Stimulated activated CD4-positive, alpha-beta T cell treated with anti-CD3 and anti-CD28 coated beads, Interleukin-1b, Interleukin-23, amount 100 ng/mL, for 48 hours (primary cell): ENCODE data around the gene NEK11.
"Not testable (repeated sequence)": the region's sequence is repeated elsewhere in the genome, so short reads cannot be mapped to it uniquely, and the experiment has no call there.

Source experiments
- DNase-seq: peaks from one replicate; pipeline ENCODE4 v3.0.0-alpha.2; 2020

Gene NEK11

DNA sequence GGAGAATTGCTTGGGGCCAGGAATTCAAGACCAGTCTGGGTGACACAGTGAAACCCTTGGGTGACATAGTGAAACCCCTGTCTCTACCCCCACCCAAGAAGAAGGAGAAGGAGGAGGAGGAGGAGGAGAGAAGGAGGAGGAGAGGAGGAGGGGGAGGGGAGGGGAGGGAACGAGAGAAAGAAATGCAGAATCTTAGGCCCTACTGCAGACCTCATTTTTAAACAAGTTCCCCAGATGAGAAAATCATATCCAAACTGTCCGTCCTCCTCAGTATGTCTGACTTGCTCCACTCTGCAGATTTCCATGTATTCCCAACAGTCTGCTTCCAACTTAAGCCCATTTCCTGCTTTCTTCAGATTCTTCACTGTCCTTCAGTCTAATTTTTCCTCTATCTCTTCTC is 291.0 kb downstream of the NEK11 start:
- no peak for DNase-seq

DNA sequence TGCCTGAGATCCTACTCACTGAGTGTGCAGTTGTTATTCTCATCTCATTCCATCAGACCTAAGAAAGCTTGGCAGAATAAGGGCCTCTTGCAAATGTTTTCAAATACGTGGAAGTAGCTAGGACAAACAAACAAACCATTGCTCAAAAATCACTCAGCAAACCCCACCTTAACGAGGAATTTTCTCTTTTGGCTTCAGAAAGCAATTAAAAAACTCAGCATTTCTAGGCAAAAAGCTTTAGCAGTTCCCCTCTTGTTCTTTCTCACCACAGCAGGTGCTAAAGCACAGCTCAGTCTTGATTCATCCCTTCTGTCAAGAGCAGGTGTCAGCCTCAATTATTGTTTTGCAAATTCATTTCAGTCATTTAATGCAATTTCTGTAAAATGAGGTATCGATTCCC is 296.3 kb downstream of the NEK11 start:
- DNase-seq, result no peak

DNA sequence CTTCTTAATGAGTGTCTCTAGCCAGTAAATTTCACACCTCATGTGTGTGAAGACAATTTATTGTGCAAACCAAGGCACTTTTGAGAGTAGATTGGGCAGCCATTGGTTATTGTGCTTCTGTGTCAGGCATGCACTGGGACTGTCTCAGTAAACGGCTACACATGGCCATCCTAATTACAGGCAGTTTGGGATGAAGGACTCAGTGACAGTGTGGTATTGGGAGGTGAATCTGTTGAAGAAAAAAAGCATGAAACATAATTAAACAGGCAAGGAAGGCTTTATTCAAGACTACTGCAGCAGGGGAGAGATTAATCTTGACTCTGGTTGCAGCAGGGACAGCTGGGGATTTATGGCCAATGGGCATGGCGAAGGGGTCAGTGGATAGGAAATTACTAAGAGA is 297.1 kb downstream of the NEK11 start:
- no peak for DNase-seq

DNA sequence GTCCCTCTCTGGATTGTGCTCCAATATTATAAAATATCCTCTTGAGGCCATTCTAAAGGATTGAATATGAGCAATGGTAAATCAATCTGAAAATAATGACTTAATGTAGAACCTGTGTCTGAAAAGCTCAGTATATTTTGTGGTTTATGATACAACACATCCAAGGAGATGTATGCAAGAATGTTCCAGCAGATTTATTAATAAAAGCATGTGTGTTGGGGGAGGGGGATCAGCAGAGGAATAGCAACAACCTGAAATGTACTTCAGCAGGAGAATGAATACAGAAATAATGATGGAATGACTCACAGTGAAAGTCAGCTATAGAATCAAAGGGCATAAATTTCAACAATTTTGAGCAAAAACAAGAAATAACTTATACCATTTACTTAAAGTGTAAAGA is 298.2 kb downstream of the NEK11 start:
- no peak for DNase-seq

DNA sequence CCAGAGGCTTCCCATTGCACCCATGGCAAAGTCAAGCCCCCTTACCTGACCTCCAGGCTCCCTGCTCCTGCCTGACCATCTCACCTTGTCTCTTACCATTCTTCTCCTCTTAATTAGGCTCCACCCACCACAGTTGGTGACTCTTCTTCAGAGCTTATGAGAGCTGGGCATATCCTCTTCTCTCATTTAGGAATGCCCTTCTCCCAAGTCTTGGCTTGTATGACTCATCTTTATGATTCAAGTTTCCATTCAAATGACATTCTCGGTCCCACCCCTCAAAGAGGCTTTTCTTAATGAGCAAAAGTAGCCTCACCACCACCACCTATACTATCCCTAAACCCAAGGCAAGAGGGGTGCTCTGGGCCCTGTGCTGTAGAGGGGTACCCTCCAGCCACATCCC is 299.6 kb downstream of the NEK11 start:
- no peak for DNase-seq

DNA sequence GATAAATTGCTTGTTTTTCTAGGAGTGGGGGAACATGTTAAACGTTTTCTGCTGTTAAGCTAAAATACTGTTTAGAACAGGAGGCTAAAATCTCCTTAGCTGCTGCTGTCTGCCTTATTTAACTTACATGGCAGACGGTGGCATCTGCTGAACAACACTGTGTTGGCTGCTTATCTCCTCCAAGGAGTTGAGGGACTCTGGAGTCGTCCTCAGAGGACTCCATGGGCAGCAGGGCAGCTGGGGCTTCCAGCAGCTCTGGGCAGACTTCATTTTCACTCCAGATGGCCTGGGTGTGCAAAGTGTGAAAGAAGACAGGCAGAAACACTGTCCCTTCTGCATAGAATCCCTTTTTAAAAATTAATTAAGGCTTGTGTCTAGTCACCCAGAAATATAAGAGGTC is 302.0 kb downstream of the NEK11 start:
- DNase-seq, result no peak

DNA sequence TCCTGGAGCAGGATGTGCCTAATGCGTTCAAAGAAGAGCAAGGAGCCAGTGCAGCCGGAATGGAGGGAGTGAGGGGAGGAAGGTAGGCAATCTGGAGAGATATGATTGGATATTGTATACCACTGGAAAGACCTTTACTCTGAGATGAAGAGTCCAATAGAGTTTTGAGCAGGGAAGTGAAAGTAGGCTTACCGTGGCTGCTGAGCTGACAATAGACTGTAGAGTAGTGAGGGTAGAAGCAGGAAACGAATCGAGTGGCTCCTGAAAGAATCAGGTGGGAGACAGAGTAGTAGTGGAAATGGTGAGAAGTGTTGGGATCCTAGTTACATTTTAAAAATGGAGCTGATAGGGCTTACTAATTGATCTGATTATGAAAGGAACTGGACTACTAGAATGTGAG is 303.1 kb downstream of the NEK11 start:
- no peak for DNase-seq

DNA sequence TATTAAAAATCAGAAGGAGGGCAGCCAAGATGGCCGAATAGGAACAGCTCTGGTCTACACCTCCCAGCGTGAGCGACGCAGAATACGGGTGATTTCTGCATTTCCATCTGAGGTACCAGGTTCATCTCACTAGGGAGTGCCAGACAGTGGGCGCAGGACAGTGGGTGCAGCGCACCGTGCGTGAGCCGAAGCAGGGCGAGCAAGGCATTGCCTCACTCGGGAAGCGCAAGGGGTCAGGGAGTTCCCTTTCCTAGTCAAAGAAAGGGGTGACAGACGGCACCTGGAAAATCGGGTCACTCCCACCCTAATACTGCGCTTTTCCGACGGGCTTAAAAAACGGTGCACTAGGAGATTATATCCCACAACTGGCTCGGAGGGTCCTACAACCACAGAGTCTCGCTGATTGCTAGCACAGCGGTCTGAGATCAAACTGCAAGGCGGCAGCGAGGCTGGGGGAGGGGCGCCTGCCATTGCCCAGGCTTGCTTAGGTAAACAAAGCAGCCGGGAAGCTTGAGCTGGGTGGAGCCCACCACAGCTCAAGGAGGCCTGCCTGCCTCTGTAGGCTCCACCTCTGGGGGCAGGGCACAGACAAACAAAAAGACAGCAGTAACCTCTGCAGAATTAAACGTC is 304.9 kb downstream of the NEK11 start:
- DNase-seq, result not testable (repeated sequence)

DNA sequence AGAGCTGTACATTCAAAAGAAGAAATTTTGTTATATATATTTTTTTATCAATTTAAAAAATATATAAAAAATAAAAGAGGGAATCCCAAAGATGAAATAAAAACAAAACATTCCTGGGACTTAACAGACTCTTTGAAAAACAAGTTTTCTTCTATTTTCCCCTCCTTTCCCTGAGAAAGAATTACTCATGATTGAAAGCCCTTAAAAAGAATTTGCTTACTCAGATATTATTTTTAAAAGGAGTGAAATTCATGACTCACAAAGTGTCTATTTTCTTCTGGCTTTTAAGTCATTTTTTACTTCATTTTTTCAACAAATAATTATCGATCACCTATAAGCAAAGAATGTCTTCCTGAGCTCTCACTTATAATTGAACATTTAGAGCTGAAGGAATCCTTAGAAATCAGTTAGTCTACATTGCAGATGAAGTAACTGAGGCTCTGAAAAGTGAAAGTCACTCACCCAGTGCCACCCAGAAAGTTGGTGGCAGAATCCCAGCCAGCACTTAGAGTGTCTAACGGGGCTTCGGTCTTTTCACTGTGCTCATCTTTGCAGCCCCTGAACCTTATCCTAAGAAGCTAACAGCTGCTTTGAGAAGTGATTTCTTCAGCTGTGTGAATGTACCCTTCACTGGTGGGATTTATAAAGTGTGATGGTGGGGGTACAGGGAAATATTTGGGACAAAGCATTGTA is 312.4 kb downstream of the NEK11 start:
- no peak for DNase-seq

DNA sequence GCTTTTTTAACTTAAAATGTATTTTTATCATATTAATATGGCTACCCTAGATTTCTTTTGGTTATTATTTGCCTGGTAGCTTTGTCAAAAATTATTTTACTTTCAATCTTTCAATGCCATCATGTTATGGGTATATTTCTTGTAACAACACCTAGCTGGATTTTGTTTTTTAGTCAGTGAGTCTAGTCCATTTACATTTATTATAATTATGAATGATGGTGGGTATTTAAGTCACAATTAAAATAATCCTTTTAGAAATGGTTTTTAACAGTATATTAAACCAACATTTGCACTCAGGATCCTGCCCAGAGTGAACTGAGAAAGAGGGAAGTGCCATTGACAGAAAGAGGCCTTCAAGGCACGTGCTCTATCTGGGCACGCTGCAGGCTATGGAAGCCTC is 315.1 kb downstream of the NEK11 start:
- no peak for DNase-seq

DNA sequence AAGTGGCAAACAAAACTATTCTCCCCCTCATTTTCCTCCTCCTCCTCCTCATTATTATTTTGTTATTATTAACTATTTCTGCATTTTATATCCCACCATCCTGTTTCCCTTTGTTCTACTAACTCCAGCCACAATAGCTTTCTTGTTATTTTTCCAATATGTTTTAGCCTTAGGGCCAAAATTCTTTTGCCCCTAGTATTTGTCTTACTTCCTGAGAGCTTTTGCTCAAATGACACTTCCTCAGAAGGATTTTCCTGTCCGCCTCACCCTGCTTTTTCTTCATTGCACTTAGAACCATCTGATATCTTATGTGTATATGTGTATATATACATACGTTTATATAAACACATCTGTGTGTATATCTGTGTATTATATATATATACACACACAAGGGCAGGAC is 322.2 kb downstream of the NEK11 start:
- DNase-seq, result no peak

DNA sequence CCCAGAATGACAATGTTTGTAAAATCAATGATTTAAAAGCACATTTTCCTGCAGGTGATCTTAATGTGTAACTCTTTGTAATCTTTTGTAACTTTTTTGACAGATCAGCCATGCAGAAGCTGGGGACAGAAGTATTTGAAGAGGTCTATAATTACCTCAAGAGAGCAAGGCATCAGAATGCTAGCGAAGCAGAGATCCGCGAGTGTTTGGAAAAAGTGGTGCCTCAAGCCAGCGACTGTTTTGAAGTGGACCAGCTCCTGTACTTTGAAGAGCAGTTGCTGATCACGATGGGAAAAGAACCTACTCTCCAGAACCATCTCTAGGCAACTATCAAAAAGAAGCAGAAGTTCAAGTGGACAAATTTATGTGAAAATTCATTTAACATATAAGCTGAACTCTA is 322.8 kb downstream of the NEK11 start:
- no peak for DNase-seq

DNA sequence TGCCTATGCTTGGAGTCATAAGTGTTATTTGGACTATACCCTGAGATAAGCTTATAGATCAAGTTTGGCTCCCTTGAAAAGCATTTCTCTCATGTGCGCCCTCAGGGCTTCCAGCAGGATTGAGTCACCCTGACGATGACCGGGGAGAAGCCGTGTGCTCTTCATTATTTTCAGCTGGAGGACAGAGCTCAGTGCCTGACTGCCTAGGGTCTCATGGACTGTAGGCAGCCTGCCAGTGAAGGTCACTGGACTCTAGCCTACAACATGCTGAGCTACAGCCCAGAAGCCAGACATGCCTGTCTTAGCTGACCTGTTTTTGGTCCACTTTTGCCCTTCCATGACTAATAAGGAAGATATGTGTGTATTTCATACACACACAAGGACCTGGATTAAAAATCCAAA is 323.3 kb downstream of the NEK11 start:
- no peak for DNase-seq

DNA sequence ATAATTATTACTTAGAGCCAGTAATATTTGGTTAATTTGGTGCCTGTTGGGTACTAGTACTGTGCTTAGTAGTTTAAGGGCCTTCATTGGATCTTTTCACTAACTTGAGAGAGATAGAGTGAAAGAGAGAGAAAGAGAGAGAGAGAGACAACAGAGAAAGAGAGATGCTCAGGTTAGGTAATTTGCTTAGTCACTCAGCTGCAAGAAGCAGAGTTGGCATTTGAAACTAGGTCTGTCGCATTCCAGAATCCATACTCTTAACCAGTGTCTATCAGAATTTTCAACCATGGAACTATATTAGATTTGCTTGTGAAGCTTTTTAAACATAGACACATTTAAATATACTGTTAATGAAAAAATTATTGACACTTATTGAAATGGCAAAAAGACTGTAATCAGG is 323.8 kb downstream of the NEK11 start:
- DNase-seq, result no peak

DNA sequence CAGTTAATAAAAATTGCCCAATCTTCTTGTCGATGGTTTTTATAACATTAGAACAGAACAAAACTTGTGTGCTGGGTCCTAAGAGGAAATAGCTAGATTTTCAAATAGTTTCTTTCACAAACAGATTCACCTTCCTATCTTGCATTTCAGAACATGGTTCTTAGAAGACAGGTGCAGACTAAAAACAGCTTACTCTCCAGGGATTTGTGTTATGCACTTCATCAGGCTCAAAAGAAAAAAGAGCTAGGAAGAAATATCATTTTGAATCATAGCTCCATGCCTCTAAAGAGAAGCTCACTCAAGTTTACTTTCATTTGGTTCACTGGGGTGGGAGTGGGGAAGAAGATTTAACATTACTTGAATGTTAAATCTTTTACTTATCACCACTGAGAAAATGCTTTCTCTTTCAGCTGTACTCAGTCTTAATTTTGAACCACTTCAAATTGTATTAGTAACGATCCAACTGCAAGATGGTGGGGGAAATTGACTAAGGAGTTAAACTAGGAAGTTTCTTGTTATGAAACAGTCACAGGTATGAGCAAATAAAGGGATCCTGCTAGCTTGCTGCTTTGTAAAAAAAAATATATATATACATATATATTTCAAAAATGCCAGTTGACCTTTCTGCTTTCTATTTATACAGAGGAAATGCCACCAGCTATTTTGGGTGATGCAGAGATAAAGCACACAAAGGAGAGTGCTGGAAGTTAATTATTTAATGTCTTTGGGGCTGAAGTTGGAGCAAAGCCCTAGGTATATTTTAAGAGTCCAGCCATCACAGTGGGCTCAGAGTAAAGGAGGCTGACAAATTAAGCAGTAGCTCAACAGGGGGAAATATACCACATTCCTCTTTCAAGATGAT is 326.6 kb downstream of the NEK11 start:
- DNase-seq, result no peak

DNA sequence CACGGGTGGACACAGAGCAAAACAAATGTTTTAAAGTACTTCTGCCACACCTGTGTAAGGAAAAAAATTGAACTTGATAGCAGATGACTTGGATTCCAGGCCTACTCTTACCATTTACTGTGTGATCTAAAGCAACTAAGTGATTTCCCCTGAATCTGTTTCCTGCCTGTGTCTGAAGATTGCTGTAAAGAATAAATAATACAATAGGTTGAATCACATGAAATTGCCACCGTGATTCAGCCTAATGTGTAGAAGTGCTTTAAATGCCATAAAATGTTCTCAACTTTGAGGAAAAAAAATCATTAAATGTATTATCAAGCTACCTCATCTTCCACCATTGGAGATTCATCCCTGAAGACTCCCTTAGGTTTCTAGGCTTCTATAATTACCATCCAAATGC is 327.3 kb downstream of the NEK11 start:
- DNase-seq, result no peak

DNA sequence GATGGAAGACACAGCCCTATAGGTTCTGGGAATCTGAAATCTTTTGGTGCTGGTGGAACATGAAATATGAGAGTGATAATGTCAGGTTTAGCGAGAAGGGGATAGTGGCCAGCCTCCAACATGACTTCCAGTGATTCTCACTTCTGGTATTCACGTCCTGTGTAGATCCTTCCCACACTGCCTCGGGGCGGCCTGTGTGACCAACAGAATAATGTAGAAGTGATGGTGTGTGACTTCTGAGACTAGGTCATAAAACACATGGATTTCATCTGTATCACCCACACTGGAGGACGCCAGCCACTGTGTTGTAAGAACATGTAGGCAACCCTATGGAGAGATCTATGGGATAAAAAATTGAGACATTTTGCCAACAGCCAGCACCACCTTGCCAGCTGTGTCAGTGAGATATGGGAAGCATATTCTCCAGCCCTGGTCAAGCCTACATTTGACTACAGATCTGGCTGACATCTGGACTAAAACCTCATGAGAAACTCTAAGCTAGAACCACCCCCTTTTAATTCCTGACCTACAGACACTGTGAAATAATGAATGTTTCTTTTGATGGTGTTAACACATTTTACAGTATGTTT is 329.4 kb downstream of the NEK11 start:
- DNase-seq, result no peak

DNA sequence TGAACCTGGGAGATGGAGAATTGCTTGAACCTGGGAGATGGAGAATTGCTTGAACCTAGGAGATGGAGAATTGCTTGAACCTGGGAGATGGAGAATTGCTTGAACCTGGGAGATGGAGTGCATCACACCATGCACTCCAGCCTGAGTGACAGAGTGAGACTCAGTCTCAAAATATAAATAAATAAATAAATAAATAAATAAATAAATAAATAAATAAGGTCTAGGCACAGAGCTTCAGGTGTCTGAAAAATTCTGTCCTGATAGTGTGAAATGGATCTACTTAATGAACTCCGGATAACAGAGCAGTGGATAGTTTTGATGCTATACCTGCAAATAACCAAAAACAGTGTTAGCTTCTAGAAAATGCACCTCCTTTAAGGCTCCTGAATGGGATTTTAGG is 330.6 kb downstream of the NEK11 start:
- no peak for DNase-seq

DNA sequence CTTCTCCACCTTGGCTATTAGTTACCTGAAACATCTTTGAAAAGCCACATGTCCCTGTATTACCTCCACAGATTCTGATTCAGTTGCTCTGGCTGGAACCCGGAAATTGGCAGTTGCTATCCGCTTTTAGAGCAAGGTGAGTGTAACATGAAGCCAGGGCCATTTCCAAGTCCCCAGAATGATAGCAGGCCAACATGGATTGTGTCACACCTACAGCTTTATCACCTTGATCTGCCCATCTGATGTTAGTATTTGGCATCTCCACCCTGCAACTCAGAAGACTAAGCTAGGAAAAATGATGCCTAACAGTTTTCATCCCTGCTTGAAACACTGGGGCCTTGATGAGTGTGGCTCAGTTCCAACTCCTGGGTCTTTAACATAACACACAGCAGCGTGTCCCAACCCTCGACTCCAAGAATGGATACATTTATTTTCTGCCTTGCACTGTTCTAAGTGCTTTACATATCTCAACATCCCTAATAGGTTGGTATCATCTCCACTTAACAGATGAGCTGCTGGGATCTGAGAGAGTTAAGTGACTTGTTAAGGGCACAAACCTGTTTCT is 333.6 kb downstream of the NEK11 start:
- DNase-seq, result no peak

DNA sequence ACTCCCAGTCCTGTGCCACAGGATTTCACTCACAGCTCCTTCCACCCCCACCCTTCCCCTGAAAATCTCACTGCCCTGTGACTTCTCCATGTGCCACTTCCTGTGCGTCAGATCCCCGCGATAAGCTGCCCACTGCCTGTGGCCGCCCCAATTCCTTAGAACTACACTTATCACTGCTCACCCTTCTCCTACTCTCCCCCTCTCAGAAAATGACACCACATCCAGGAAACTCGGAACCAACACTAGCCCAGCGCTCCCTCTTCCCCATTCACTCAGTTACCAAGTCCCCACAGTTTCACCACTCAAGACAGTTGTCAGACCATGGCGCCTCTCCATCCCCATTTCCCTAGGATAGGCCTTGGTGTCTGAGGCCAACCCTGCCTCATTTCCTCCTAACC is 334.4 kb downstream of the NEK11 start:
- peak; percentile 16 for DNase-seq

DNA sequence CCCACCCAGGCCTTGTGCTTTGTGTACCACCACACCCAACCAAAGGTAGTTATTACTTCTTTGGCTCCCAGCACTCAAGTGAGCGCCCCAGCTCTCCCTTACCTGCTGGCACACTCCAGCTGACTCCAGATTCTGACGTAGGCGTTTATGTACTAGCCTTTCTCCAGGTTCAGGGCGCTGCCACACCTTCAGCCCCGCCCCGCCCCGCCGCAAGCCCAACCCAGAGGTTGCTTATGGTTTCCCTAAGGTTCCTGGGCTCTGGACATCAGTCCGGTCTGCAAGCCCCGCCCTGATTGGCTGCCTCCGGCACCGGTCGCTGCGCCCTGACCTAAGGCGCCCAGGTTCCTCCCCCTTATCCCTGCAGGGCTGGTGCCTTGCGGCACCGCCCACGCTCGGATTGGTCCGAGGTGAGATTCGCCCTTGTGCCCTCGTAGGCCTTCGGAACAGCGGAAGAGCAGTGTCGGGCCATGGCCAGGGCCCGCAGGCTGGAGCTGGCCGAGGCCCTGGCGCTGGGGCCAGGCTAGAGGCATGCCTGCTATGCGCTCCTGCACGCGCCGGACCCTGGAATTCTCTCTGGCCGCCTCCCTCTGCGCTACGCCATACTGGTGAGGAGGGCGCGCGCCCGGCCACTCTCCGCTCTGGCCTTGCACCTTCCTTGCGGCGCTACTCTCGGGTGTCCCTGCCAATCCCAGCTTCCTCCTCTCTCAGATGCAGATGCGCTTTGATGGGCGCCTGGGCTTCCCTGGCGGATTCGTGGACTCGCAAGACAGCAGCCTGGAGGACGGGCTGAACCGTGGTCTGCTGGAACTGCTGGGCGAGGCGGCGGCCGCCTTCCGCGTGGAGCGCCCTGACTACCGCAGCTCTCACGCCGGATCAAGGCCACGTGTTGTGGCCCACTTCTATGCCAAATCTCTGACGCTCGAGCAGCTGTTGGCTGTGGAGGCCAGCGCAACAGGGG is 335.1 kb downstream of the NEK11 start:
- DNase-seq, result no peak

DNA sequence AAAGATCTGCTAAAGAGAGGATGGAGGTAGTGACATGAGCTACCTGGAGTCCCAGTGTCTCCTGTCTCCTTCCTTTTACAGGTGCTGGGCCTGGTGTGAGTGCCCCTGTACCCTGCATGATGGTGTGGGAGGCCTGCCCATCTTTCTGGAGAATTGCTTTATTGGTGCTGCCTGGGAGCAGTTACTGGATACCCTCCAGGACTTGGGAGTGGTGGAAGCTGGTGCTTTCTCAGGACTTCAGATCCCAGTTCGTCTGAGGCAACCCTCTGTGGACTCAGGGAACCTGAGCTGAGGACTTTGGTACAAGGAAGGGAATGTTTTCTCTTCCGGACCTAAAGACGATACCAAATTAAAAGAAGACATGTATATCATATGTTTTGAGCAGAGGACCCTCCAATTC is 336.6 kb downstream of the NEK11 start:
- DNase-seq, result no peak
